Mucosa of descending colon (tissue), 3 donors: ENCODE results near the gene NRTN. TPM values are rescaled to one million over a fixed set of nuclear protein-coding genes. Genes with fewer than 3 reads are reported as not detected.

Source experiments
- ATAC-seq: fragments of 200-7000 bp; cut with Tn5 transposase; one replicate; pipeline ENCODE4 v1.9.1; 2020; ENCODE audit warnings: mild to moderate bottlenecking, moderate library complexity
- DNase-seq, 3 donors: peaks; one replicate each; pipeline ENCODE4 v3.0.0-alpha.2; 2020
- H3K36me3 ChIP-seq: fragments of 200-600 bp; one replicate; pipeline ENCODE4 v1.8.0; 2021; ENCODE audit warnings: low read depth, mild to moderate bottlenecking
- H3K4me1 ChIP-seq: fragments of 200-600 bp; one replicate; pipeline ENCODE4 v1.8.0; 2021; ENCODE audit warnings: low read depth, mild to moderate bottlenecking
- H3K4me3 ChIP-seq: fragments of 200-600 bp; one replicate; pipeline ENCODE4 v1.8.0; 2021; ENCODE audit warnings: mild to moderate bottlenecking
- H3K9me3 ChIP-seq: fragments of 200-600 bp; one replicate; pipeline ENCODE4 v1.8.0; 2021; ENCODE audit warnings: mild to moderate bottlenecking
- intact Hi-C, 2 donors: fragments of 100-400 bp; cut with DNase I in 1 of 2; cut with micrococcal nuclease in 1 of 2; formaldehyde crosslinking; loops; one replicate each; pipeline versions ENCODE4 v1.11.0 to v1.11.1; 2022; cut with DNase I, micrococcal nuclease
- total RNA-seq, 3 donors: library from RNA; stranded (reverse); fragmentation: NEBNext Ultra II Directional in 2 of 3; extraction: Animal tissue kit (Norgen Biotek cat#: 25700) in 2 of 3; gene quantifications; one replicate each; pipeline versions ENCODE4 v1.2.1 to v1.2.4, GENCODE V29; 2021 to 2023
- TF ChIP-seq, protein P1 (sequence below): fragments of 200-600 bp; IDR thresholded peaks from one replicate; pipeline ENCODE4 v1.8.0; 2022; ENCODE audit warnings: antibody characterized with exemption, mild to moderate bottlenecking
- donor health status: DM: no; HTN: no; CAD: no; lungs with moderate emphysema.
- donor health status: DM: no; HTN: no; CAD: no.
- donor health status: DM: no; HTN: yes; CAD: no.

Gene NRTN
- total RNA-seq, 3 donors from 2014 or later: 0.64 to 11.3 (median 1.4) TPM

DNA sequence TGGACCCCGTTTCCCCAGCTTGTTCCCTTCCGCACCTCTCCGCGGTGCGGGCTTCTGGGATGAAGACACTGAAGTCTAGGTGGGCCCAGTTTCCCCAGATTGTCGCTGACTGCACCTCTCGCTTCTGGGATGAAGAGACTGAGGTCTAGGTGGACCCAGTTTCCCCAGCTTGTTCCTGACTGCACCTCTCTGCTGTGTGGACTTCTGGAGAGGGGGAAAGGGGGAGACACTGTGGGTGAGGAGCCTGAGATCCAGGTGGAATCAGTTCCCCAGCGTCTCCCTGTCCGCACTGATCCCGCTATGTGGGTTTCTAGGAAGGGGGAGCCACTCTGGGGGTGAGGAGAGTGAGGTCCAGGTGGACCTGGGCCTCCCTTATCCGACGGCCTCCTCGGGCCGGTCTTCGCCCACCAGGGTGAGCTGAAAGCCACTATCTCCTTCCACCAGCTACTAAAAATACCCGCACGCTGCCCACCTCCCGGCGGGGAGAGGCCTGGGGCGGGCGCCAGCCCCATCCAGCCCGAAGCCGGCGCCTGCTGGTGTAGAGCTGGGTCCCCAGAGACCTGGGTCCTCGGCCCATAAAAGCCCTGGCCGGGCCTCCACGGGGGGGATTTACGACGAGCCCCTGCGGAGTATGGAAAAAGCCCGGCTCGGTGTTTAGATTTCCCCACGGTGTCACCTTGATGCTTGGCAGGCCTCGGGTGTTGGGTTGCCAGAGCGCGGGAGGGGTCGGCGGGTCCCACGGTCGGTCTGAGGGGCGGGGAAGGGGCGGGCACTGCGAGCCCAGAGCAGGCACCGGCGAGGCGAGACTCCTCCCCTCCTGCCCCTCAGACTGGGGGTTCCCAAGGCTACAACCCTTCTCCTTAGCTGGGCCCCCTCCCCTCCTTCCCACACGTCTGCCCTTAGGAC lies 24.0 kb downstream of the NRTN start:
- peak in 1 of 3 donors; percentile 61 for DNase-seq
- no peaks in the 10 kb centered on the region for H3K36me3 ChIP-seq
- H3K4me1 ChIP-seq: peaks cover 19% of the 10 kb centered on the region
- intact Hi-C loops: no loop called here
- ATAC-seq: no peak
- TF ChIP-seq, protein P1, sequence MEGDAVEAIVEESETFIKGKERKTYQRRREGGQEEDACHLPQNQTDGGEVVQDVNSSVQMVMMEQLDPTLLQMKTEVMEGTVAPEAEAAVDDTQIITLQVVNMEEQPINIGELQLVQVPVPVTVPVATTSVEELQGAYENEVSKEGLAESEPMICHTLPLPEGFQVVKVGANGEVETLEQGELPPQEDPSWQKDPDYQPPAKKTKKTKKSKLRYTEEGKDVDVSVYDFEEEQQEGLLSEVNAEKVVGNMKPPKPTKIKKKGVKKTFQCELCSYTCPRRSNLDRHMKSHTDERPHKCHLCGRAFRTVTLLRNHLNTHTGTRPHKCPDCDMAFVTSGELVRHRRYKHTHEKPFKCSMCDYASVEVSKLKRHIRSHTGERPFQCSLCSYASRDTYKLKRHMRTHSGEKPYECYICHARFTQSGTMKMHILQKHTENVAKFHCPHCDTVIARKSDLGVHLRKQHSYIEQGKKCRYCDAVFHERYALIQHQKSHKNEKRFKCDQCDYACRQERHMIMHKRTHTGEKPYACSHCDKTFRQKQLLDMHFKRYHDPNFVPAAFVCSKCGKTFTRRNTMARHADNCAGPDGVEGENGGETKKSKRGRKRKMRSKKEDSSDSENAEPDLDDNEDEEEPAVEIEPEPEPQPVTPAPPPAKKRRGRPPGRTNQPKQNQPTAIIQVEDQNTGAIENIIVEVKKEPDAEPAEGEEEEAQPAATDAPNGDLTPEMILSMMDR: no peak
- H3K4me3 ChIP-seq: no peak overlapping the region
- no peaks in the 10 kb centered on the region for H3K9me3 ChIP-seq

DNA sequence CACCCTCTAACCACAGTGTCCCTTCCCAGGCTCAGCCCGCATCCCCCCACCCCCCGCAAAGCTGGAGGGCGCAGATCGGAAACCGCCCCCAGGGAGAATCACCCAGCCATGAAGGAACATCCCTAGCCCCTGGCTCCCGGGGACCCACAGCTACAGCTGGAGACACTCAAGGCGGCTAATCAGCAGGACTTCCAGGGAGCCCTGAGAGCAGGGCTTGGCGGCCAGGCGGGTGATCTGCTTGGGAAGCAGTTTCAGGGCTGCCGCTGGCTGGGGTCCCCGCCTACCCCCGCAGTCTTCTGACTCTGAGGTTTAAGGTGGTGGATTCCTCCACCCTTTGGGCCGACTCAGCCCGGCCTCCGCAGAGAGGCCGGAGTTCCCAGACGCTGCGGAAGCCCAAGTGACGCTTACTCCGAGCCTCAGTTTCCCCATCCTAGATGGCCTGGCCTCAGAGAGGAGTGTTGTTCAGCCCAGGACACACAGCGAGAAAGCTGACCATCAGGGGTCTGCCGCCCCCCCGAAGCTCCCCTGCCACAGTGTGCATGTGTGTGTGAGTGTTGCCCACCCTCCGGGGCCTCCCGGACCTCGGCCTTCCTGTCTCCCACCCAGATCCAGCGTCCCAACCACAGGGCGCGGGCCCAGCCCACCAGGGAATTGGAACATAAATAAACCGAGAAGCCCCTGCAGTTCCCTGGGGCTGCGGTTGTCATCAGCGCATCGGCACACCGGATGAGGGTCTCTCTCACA lies 24.9 kb downstream of the NRTN start:
- Histone ChIP-seq H3K36me3 (no peaks in the 10 kb centered on the region), H3K4me1 (peaks cover 19% of the 10 kb centered on the region), H3K4me3 (no peak overlapping the region), H3K9me3 (no peaks in the 10 kb centered on the region)
- intact Hi-C loops: no loop called here
- no peak for ATAC-seq
- DNase-seq: no peak
- TF ChIP-seq, protein P1: no peak

DNA sequence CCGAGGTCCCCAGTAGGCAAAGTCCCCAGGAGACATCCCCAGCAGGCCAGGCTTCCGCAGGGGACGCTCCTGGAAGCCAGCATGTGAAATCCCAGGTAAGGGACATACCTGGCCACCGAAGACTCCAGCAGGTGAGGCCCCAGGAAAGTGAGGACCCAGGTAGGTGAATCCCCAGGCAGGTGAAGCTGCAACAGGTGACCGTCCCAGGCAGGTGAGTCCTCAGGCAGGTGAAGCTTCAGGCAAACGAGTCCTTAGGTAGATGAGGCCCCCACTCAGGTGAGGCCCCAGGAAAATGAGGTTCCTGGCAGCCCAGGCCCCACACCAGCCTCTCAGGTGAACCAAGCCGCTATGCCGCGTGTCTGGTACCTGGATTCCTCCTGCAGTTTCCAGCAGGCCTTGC lies 26.3 kb downstream of the NRTN start:
- no peaks in the 10 kb centered on the region for H3K36me3 ChIP-seq
- no peak overlapping the region for H3K4me3 ChIP-seq
- ATAC-seq: no peak
- TF ChIP-seq, protein P1: no peak
- peaks cover 19% of the 10 kb centered on the region for H3K4me1 ChIP-seq
- no peaks in the 10 kb centered on the region for H3K9me3 ChIP-seq
- no peak for DNase-seq
- intact Hi-C loops: no loop called here

DNA sequence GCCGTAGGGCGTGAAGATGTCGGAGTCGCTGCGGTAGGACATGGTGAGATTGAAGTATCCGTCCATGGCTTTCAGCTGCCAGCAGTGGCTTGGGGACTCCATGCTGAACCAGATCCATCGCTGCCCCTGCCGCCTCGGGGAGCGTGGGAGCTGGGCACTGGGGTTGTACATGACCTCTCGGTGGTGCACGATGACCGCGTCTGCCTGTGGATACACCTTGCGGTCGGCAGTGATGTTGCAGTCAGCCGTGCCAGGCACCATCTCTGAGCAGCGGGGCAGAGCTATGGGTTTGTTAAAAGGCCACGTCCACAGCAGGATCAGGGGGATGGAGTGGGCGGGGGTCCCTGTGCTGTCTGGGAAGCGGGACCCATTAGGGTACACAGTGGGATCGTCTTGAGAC lies 27.2 kb downstream of the NRTN start:
- H3K4me1 ChIP-seq: peaks cover 12% of the 10 kb centered on the region
- TF ChIP-seq, protein P1: no peak
- intact Hi-C loops: no loop called here
- no peaks in the 10 kb centered on the region for H3K9me3 ChIP-seq
- no peak overlapping the region for H3K4me3 ChIP-seq
- no peaks in the 10 kb centered on the region for H3K36me3 ChIP-seq
- ATAC-seq (no peak), DNase-seq (no peak)

DNA sequence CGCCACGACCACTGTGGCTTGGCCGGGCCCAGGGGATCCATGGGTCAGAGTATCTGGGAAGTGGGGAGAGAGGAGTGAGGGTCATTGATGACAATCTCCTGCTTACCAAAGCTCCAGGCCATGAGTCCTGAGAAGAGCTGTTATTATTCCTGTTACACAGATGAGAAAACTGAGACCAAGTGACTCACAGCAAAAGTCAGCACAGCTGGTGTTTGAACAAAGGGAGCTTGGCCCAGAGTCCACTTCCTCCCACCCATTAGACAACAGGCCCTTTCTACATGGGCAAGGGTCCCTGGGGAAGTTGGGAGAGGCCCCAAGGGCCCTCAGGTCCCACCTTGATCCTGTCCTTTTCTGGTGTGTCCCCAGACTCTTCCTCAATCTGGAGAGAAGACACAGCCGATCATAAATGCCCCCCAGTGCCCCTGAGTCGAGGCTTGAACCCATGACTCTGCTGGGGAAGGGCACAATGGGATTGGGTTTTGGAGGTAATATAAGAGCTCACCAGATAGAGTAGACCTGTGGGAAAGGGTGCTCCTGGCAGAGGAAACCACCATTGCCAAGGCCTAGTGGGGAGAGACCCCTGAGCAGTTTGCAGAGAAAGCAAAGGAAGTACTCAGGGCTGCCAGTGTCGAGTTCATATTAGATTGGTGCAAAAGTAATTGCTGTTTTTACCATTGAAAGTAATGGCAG lies 27.8 kb downstream of the NRTN start:
- TF ChIP-seq, protein P1: no peak
- DNase-seq (no peak), ATAC-seq (no peak)
- Histone ChIP-seq H3K9me3 (no peaks in the 10 kb centered on the region), H3K4me1 (peaks cover 10% of the 10 kb centered on the region), H3K36me3 (no peaks in the 10 kb centered on the region), H3K4me3 (no peak overlapping the region)
- intact Hi-C loops: no loop called here
